ENCODE results near the gene PRIM1. TPM values are rescaled to one million over a fixed set of nuclear protein-coding genes. Genes with fewer than 3 reads are reported as not detected.
A peak's percentile ranks its signal among the peaks of the same experiment; 100 is the strongest.

Gene PRIM1
- total RNA-seq, 1 experiment from 2014 or later = 50.7 TPM

DNA sequence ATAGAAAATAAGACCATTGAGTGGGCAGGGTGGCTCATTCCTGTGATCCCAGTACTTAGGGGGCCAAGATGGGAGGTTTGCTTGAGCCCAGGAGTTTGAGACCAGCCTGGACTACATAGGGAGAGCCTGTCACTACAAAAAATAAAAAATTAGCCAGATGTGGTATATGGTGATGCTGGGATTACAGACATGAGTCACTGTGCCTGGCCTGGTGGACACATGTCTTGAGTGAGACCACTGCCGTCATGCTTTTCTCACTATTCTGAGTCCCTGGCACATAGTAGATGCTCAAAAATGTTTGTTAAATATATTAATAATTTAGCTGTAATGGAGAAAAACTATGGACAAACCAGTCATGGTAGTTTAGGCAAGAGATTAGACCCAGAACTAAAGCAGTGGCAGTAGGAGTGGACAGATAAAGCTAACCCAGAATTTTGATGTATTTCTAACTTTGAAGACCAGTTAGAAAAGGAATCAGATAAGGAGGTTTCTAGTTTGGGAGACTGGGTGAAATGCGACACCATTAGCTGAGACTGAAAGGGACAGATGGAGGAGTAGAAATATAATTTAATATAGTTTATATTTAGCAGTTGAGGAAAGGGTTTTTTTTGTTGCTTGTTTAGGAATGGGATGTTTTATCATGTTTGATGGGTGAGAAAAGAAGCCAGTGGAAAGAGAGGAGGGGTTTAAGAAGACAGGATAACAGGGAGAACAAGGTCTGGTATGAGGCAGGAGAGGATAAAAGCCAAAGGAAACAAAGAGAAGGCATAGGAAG, 56.6 kb downstream of the PRIM1 start:
- Histone ChIP-seq H2BK15ac (ENCODE audit: low read depth, low read length) (no peak overlapping the region), H3K4me2 (ENCODE audit: insufficient read depth, insufficient read length, low read length) (no peak overlapping the region), H4K91ac (ENCODE audit: insufficient read length, low read depth, low read length) (no peak overlapping the region), H3K23me2 (ENCODE audit: insufficient read length, low read depth, low read length, poor library complexity, severe bottlenecking) (no peaks in the 10 kb centered on the region), H3K27ac (ENCODE audit: insufficient read length, low read depth, low read length) (no peak overlapping the region), H3K79me2 (ENCODE audit: insufficient read depth, low read length) (no peaks in the 10 kb centered on the region), H3K79me1 (ENCODE audit: insufficient read depth, low read depth, low read length, poor library complexity, severe bottlenecking) (no peaks in the 10 kb centered on the region), H3K14ac (ENCODE audit: insufficient read depth, low read length) (no peak overlapping the region), H2BK12ac (ENCODE audit: insufficient read length, low read depth, low read length) (no peak overlapping the region), H3K27me3 (ENCODE audit: insufficient read depth, low read length) (no peaks in the 10 kb centered on the region), H3K4me1 (ENCODE audit: insufficient read depth, low read length) (no peaks in the 10 kb centered on the region), H4K20me1 (ENCODE audit: control insufficient read depth, insufficient read depth, insufficient read length) (no peaks in the 10 kb centered on the region), H3K4ac (ENCODE audit: low read depth, low read length) (no peak overlapping the region), H2AK5ac (ENCODE audit: insufficient read length, low read length) (no peak overlapping the region), H3K9ac (ENCODE audit: extremely low read depth, insufficient read length, low read length) (no peak overlapping the region), H3T11ph (ENCODE audit: low read length) (no peak overlapping the region), H2BK120ac (ENCODE audit: low read depth, low read length, poor library complexity, severe bottlenecking) (no peak overlapping the region), H2AFZ (ENCODE audit: low read length) (no peak overlapping the region), H4K8ac (replicated peaks; ENCODE audit: insufficient read length, low read depth, low read length) (no peak overlapping the region), H4K5ac (ENCODE audit: insufficient read length, low read depth, low read length) (no peak overlapping the region), H3K18ac (ENCODE audit: insufficient read length, low read depth, low read length) (no peak overlapping the region), H3K56ac (ENCODE audit: insufficient read length, low read depth, low read length) (no peak overlapping the region), H2BK5ac (ENCODE audit: insufficient read length, low read length) (no peak overlapping the region), H3K9me3 (ENCODE audit: control insufficient read depth, low read depth, low read length) (no peaks in the 10 kb centered on the region), H3K23ac (ENCODE audit: insufficient read length, low read depth, low read length) (no peak overlapping the region), H2BK20ac (ENCODE audit: low read depth, low read length, poor library complexity, severe bottlenecking) (no peak overlapping the region)
- WGBS (ENCODE audit: extremely low coverage, insufficient read length, low lambda C conversion rate) = no CpG with 5 or more reads among the region's 2 CpGs
- Mint-ChIP-seq H3K4me1 (peaks cover 11 to 19% of the 10 kb centered on the region in 2 experiments), H3K27ac (no peak overlapping the region; a peak in 1 of 7 replicates), H3K9me3 (no peaks in the 10 kb centered on the region), H3K4me3 (peak overlapping the region in 1 of 2 experiments; percentile 33; a peak in 2 of 5 replicates), H3K36me3 (ENCODE audit: insufficient read depth in 1 of 3, low read depth in 3 of 3) (no peaks in the 10 kb centered on the region), H3K27me3 (ENCODE audit: low read depth) (peaks cover 1% of the 10 kb centered on the region; the same call in 1 of the 2 replicates)
- DNase-seq = no peak
- TF ChIP-seq, protein P1, sequence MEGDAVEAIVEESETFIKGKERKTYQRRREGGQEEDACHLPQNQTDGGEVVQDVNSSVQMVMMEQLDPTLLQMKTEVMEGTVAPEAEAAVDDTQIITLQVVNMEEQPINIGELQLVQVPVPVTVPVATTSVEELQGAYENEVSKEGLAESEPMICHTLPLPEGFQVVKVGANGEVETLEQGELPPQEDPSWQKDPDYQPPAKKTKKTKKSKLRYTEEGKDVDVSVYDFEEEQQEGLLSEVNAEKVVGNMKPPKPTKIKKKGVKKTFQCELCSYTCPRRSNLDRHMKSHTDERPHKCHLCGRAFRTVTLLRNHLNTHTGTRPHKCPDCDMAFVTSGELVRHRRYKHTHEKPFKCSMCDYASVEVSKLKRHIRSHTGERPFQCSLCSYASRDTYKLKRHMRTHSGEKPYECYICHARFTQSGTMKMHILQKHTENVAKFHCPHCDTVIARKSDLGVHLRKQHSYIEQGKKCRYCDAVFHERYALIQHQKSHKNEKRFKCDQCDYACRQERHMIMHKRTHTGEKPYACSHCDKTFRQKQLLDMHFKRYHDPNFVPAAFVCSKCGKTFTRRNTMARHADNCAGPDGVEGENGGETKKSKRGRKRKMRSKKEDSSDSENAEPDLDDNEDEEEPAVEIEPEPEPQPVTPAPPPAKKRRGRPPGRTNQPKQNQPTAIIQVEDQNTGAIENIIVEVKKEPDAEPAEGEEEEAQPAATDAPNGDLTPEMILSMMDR (conservative IDR thresholded peaks at IDR 0.05) = no peak
